Erythroblast (primary cell): Measurements from ENCODE around the gene TRIM7.

Experiments used
- GATA1 ChIP-seq: IDR thresholded peaks from 2 replicates; pipeline ENCODE4 v1.6.1; 2011; ENCODE audit warnings: low read depth, mild to moderate bottlenecking, control low read depth, low read length, moderate library complexity
- POLR2A ChIP-seq: IDR thresholded peaks from 2 replicates; pipeline ENCODE4 v1.6.1; 2011; ENCODE audit warnings: mild to moderate bottlenecking, low read length

- no peak for TF ChIP-seq POLR2A
- TF ChIP-seq GATA1: no peak
These were observed 9.7 kb downstream of the TRIM7 start for GRCh38 chr5:181195249-181195761.
